PC-9 (cell line): ENCODE results near the gene GNB1. TPM values are rescaled to one million over a fixed set of nuclear protein-coding genes. Genes with fewer than 3 reads are reported as not detected.

ENCODE experiments used
- BruUV-seq: library from RNA; stranded (reverse); fragments of 400-500 nt; replicated peaks from 2 replicates; lab custom pipeline; 2021; lab: Mats Ljungman, UMichigan
- CTCF ChIA-PET: fragments of 300-600 bp; sonication (Branson Sonifier 250); formaldehyde crosslinking; loops from one replicate; lab custom pipeline; 2022; ENCODE audit warnings: antibody characterized with exemption; lab: Charles Lee
- POLR2A ChIA-PET: fragments of 300-600 bp; sonication (Branson Sonifier 250); formaldehyde crosslinking; loops from one replicate; lab custom pipeline; 2022; ENCODE audit warnings: antibody characterized with exemption; ENCODE audit not compliant: unreplicated experiment; lab: Charles Lee
- DNase-seq, 2 experiments: peaks; one replicate each; pipeline versions ENCODE4 v3.0.0 to v3.0.0-alpha.2; 2015 to 2022; ENCODE audit warnings: mixed read lengths in 1 of 2
- H2AFZ ChIP-seq: fragments of 200-600 bp; sonication (generic); 2 replicates; pipeline ENCODE4 v1.8.1; 2017; ENCODE audit warnings: antibody characterized with exemption
- H3F3A ChIP-seq: fragments of 200-600 bp; sonication (generic); 2 replicates; pipeline ENCODE4 v1.8.1; 2017; ENCODE audit warnings: antibody characterized with exemption, mild to moderate bottlenecking, low read depth; ENCODE audit not compliant: insufficient read depth
- H3K27ac ChIP-seq: fragments of 200-600 bp; sonication (generic); 2 replicates; pipeline ENCODE4 v1.6.1; 2016; ENCODE audit warnings: mixed run types
- H3K27me3 ChIP-seq: fragments of 200-600 bp; sonication (generic); 2 replicates; pipeline ENCODE4 v1.6.1; 2016; ENCODE audit warnings: low read depth, mixed run types; ENCODE audit not compliant: insufficient read depth
- H3K36me3 ChIP-seq: fragments of 200-600 bp; sonication (generic); 2 replicates; pipeline ENCODE4 v1.6.1; 2016; ENCODE audit warnings: low read depth, mixed run types
- H3K4me1 ChIP-seq: fragments of 200-600 bp; sonication (generic); replicated peaks from 2 replicates; pipeline ENCODE4 v1.6.1; 2016; ENCODE audit warnings: mixed run types; ENCODE audit not compliant: insufficient read depth
- H3K4me2 ChIP-seq: fragments of 200-600 bp; sonication (generic); 2 replicates; pipeline ENCODE4 v1.6.1; 2017; ENCODE audit warnings: mixed run types
- H3K4me3 ChIP-seq: fragments of 200-600 bp; sonication (generic); 2 replicates; pipeline ENCODE4 v1.6.1; 2016; ENCODE audit warnings: mixed run types
- H3K79me2 ChIP-seq: fragments of 200-600 bp; sonication (generic); 2 replicates; pipeline ENCODE4 v1.6.1; 2017; ENCODE audit warnings: low read depth, mixed run types
- H3K9me2 ChIP-seq: fragments of 200-600 bp; sonication (generic); 2 replicates; pipeline ENCODE4 v1.8.1; 2017; ENCODE audit warnings: mild to moderate bottlenecking; ENCODE audit not compliant: insufficient read depth
- H3K9me3 ChIP-seq: fragments of 200-600 bp; sonication (generic); 2 replicates; pipeline ENCODE4 v1.8.1; 2016; ENCODE audit warnings: low read depth; ENCODE audit not compliant: insufficient read depth
- H4K20me1 ChIP-seq: fragments of 200-600 bp; sonication (generic); 2 replicates; pipeline ENCODE4 v1.8.1; 2017; ENCODE audit not compliant: insufficient read depth
- EZH2 ChIP-seq: fragments of 200-600 bp; sonication (generic); IDR thresholded peaks from 2 replicates; pipeline ENCODE4 v1.8.0; 2017; ENCODE audit warnings: antibody characterized with exemption, low read depth
- intact Hi-C: fragments of 100-400 bp; cut with micrococcal nuclease; formaldehyde crosslinking; loops from one replicate; pipeline ENCODE4 v1.10.0; 2022; ENCODE audit not compliant: unreplicated experiment
- total RNA-seq: library from RNA; stranded (reverse); gene quantifications from 2 replicates; pipeline ENCODE4 v1.2.3, GENCODE V29; 2021
- TF ChIP-seq, protein P1 (sequence below): fragments of 200-600 bp; sonication (generic); conservative IDR thresholded peaks from 2 replicates; pipeline ENCODE4 v1.6.1; 2017; ENCODE audit warnings: mixed run types, antibody characterized with exemption, mild to moderate bottlenecking, moderate library complexity

GNB1 gene
- total RNA-seq, 1 experiment from 2014 or later = 286 TPM

DNA sequence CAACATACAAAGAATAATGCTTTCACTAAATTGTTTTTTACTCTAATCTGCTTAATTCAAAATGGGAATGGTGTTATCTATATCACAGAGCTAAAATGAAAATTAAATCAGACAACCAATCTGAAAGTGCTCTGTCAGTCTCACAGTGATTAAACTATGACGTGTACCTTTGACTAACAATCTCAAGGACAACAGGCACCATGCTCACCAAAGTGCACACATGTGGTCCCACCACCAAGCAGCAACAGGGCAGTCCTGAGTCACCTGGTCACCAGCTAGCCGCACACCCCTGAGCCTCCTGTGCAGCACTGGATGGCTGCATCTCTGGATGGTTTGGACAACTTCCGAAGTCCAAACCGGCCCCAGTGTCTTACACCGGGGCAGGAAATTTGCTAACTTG is 58.1 kb downstream of the GNB1 start:
- Histone ChIP-seq H3K9me2 (no peaks in the 10 kb centered on the region), H3K4me2 (no peak overlapping the region), H3K36me3 (peaks cover 3% of the 10 kb centered on the region; the same call in 1 of the 2 replicates), H3K4me3 (no peak overlapping the region), H4K20me1 (peaks cover 49% of the 10 kb centered on the region), H3K4me1 (no peaks in the 10 kb centered on the region), H3F3A (peaks cover 11% of the 10 kb centered on the region; the same call in 1 of the 2 replicates), H3K27ac (no peak overlapping the region), H3K9me3 (no peaks in the 10 kb centered on the region), H3K79me2 (peaks cover 38% of the 10 kb centered on the region; the same call in 1 of the 2 replicates), H3K27me3 (no peaks in the 10 kb centered on the region), H2AFZ (no peak overlapping the region)
- TF ChIP-seq, protein P1, sequence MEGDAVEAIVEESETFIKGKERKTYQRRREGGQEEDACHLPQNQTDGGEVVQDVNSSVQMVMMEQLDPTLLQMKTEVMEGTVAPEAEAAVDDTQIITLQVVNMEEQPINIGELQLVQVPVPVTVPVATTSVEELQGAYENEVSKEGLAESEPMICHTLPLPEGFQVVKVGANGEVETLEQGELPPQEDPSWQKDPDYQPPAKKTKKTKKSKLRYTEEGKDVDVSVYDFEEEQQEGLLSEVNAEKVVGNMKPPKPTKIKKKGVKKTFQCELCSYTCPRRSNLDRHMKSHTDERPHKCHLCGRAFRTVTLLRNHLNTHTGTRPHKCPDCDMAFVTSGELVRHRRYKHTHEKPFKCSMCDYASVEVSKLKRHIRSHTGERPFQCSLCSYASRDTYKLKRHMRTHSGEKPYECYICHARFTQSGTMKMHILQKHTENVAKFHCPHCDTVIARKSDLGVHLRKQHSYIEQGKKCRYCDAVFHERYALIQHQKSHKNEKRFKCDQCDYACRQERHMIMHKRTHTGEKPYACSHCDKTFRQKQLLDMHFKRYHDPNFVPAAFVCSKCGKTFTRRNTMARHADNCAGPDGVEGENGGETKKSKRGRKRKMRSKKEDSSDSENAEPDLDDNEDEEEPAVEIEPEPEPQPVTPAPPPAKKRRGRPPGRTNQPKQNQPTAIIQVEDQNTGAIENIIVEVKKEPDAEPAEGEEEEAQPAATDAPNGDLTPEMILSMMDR = no peak
- no peak for TF ChIP-seq EZH2
- no TSS peak for BruUV-seq
- intact Hi-C loops = no loop called here
- DNase-seq = no peak
- ChIA-PET CTCF (no interaction called here), POLR2A (no interaction called here)

DNA sequence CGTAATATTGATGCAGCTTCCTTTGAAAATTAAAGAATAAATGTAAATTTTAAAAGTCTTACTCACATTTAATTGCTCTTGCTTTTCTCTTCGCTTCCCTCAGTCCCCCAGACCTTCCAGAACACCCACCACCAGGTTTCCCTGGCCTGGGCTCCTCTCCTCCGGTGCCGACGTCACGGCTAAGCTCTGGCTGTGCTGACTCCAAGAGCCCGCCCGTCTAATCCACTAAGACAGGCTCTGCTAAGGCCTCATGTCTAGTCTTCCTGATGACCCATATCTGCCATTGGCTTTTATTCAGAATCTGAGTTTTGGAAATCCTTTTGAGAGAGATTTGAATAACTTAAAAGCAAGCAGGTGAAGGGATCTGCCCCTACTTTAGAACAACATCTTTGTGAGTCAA is 58.7 kb downstream of the GNB1 start:
- Histone ChIP-seq H3K27me3 (no peaks in the 10 kb centered on the region), H3K9me3 (no peaks in the 10 kb centered on the region), H3K9me2 (no peaks in the 10 kb centered on the region), H3K27ac (no peak overlapping the region), H3K4me2 (no peak overlapping the region), H2AFZ (no peak overlapping the region), H3K36me3 (peaks cover 3% of the 10 kb centered on the region; the same call in 1 of the 2 replicates), H3K4me1 (no peaks in the 10 kb centered on the region), H3K79me2 (peaks cover 39% of the 10 kb centered on the region; the same call in 1 of the 2 replicates), H4K20me1 (peaks cover 54% of the 10 kb centered on the region), H3F3A (peaks cover 11% of the 10 kb centered on the region; the same call in 1 of the 2 replicates), H3K4me3 (no peak overlapping the region)
- DNase-seq = no peak
- TF ChIP-seq EZH2 = no peak
- TF ChIP-seq, protein P1 = no peak
- BruUV-seq = no TSS peak
- CTCF ChIA-PET = no interaction called here
- intact Hi-C loops = no loop called here
- POLR2A ChIA-PET = interaction anchor here (0.7 kb wide), 1 partner anchor 23 kb away, joined by 6 read pairs; no protein-coding TSS in a partner anchor

DNA sequence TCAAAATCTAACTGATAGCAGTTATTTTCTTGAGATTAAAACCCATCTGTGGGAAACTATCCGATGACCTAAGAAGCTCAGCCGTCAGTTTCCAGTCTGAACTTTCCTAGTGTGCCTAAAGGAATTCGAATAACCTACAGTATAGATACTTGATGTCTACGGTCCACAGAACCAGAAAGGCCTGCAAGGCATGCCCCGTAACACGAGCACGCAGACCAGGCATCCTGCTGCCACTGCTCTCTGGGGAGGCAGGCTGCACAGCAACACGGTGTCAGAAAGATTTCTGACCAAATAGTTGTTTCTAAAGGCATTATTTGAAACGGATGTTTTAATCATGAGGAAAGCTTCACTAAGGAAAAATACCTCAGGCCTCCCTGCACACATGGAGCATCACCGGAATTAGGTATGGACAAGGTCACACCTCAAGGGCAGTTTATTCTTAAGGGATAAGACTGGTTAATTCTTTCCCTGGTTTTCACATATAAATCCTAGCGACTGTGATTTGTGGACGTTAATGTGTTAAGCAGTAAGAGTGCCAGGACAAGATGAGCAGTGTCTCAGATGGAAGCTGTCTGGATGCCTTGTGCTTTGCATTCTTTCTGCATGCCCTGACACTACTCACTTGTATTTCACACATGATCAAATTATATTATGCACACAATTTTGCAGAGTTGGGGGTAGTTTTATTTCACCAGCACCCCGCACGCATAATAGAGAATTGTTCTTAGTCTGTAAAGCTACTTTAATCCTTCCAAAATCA is 63.6 kb downstream of the GNB1 start:
- Histone ChIP-seq H4K20me1 (peaks cover 52% of the 10 kb centered on the region), H3K9me3 (no peaks in the 10 kb centered on the region), H3K27me3 (no peaks in the 10 kb centered on the region), H3K36me3 (peaks cover 14% of the 10 kb centered on the region; the same call in 1 of the 2 replicates), H3K4me2 (no peak overlapping the region), H3K27ac (no peak overlapping the region), H2AFZ (no peak overlapping the region), H3K4me1 (no peaks in the 10 kb centered on the region), H3K4me3 (no peak overlapping the region), H3F3A (peaks cover 23% of the 10 kb centered on the region), H3K79me2 (peaks cover 12% of the 10 kb centered on the region; the same call in 1 of the 2 replicates), H3K9me2 (no peaks in the 10 kb centered on the region)
- POLR2A ChIA-PET = interaction anchor here (0.7 kb wide), 1 partner anchor 45 kb away, joined by 5 read pairs; no protein-coding TSS in a partner anchor
- intact Hi-C loops = no loop called here
- no TSS peak for BruUV-seq
- TF ChIP-seq EZH2 = no peak
- TF ChIP-seq, protein P1 = no peak
- no peak for DNase-seq
- CTCF ChIA-PET = no interaction called here
